H1 (cell line): ENCODE measurements around the gene ZNF213. TPM values are rescaled to one million over a fixed set of nuclear protein-coding genes. Genes with fewer than 3 reads are reported as not detected.

Source experiments
- CTCF ChIA-PET: fragments of 300-600 bp; sonication (Branson Sonifier 250); formaldehyde crosslinking; loops from one replicate; lab custom pipeline; 2021; ENCODE audit not compliant: partially characterized antibody; lab: Charles Lee
- POLR2A ChIA-PET: fragments of 300-600 bp; sonication (Branson Sonifier 250); formaldehyde crosslinking; loops from one replicate; lab custom pipeline; 2021; ENCODE audit warnings: inconsistent platforms; ENCODE audit not compliant: partially characterized antibody; lab: Charles Lee
- DNase-seq, 2 experiments: peaks; one replicate each; pipeline versions ENCODE4 v3.0.0 to v3.0.0-alpha.2; 2010 to 2022; ENCODE audit warnings: low spot score in 2 of 2, low read depth in 1 of 2, mixed read lengths in 1 of 2
- FAIRE-seq: peaks from 2 replicates; lab custom pipeline; 2011; peaks lifted over from hg19 to GRCh38; lab: Jason Lieb, UNC
- H2AFZ ChIP-seq: 2 replicates; pipeline ENCODE4 v1.8.1; 2012; ENCODE audit warnings: low read length, inconsistent platforms
- H2AK5ac ChIP-seq: 2 replicates; pipeline ENCODE4 v1.6.1; 2013; ENCODE audit warnings: low read depth, low read length
- H2BK120ac ChIP-seq: replicated peaks from 2 replicates; pipeline ENCODE3; 2013; ENCODE audit warnings: low read depth, low read length, inconsistent platforms
- H2BK12ac ChIP-seq: 2 replicates; pipeline ENCODE4 v1.6.1; 2013; ENCODE audit warnings: low read depth, low read length
- H2BK15ac ChIP-seq: 2 replicates; pipeline ENCODE4 v1.6.1; 2013; ENCODE audit warnings: low read length
- H2BK20ac ChIP-seq: 2 replicates; pipeline ENCODE4 v1.6.1; 2013; ENCODE audit warnings: low read length
- H2BK5ac ChIP-seq: 2 replicates; pipeline ENCODE4 v1.6.1; 2013; ENCODE audit warnings: low read depth, low read length
- H3K14ac ChIP-seq: 2 replicates; pipeline ENCODE4 v1.6.1; 2013; ENCODE audit warnings: inconsistent platforms; ENCODE audit not compliant: insufficient read length
- H3K18ac ChIP-seq: 2 replicates; pipeline ENCODE4 v1.6.1; 2013; ENCODE audit warnings: low read length; ENCODE audit errors: extremely low read depth
- H3K23ac ChIP-seq: 2 replicates; pipeline ENCODE4 v1.6.1; 2013; ENCODE audit warnings: inconsistent platforms; ENCODE audit not compliant: insufficient read length
- H3K23me2 ChIP-seq: 2 replicates; pipeline ENCODE4 v1.6.1; 2013; ENCODE audit warnings: low read depth, low read length
- H3K27ac ChIP-seq: 2 replicates; pipeline ENCODE4 v1.6.1; 2011; ENCODE audit warnings: low read depth, low read length, inconsistent platforms
- H3K27me3 ChIP-seq, 4 experiments: replicated peaks in 1 of 4; 1 replicate in 1 of 4; 2 replicates in 3 of 4; pipeline versions ENCODE4 v1.6.1 to v1.8.1; 2011 to 2013; ENCODE audit warnings: low read length in 3 of 4, mild to moderate bottlenecking in 3 of 4, inconsistent platforms in 2 of 4, mixed read lengths in 2 of 4, moderate library complexity in 1 of 4; ENCODE audit not compliant: control insufficient read depth in 3 of 4, insufficient read depth in 3 of 4; ENCODE audit errors: extremely low read depth in 1 of 4
- H3K36me3 ChIP-seq, 4 experiments: 2 replicates each; pipeline versions ENCODE4 v1.6.1 to v1.8.1; 2011 to 2013; ENCODE audit warnings: mild to moderate bottlenecking in 4 of 4, low read length in 3 of 4, moderate library complexity in 2 of 4, control low read depth in 1 of 4, inconsistent platforms in 1 of 4; ENCODE audit not compliant: insufficient read depth in 4 of 4, control insufficient read depth in 2 of 4
- H3K4ac ChIP-seq: replicated peaks from 2 replicates; pipeline ENCODE3; 2013; ENCODE audit warnings: low read length, low read depth, mixed read lengths, inconsistent platforms; ENCODE audit not compliant: insufficient read length
- H3K4me1 ChIP-seq, 4 experiments: replicated peaks in 1 of 4; 1 replicate in 1 of 4; 2 replicates in 3 of 4; pipeline versions ENCODE4 v1.6.1 to v1.8.1; 2011 to 2013; ENCODE audit warnings: low read length in 3 of 4, inconsistent platforms in 2 of 4, mixed read lengths in 1 of 4; ENCODE audit not compliant: insufficient read depth in 4 of 4, control insufficient read depth in 3 of 4
- H3K4me2 ChIP-seq, 2 experiments: 2 replicates each; pipeline versions ENCODE4 v1.6.1 to v1.8.1; 2011 to 2013; ENCODE audit warnings: low read depth in 2 of 2, low read length in 2 of 2, control low read depth in 1 of 2, inconsistent platforms in 1 of 2, mild to moderate bottlenecking in 1 of 2; ENCODE audit not compliant: insufficient read depth in 1 of 2
- H3K4me3 ChIP-seq, 4 experiments: fragments of 200-600, 300-600 bp in 1 of 4; sonication (generic), shearing (Covaris generic), sonication (Bioruptor Twin) in 1 of 4; 2 replicates each; pipeline versions ENCODE4 v1.5.1 to v1.8.1; 2011 to 2016; ENCODE audit warnings: low read length in 4 of 4, low read depth in 3 of 4, control low read depth in 2 of 4, inconsistent platforms in 2 of 4, mild to moderate bottlenecking in 2 of 4, mixed read lengths in 1 of 4, moderate library complexity in 1 of 4; ENCODE audit not compliant: insufficient read depth in 2 of 4; ENCODE audit errors: extremely low read depth in 1 of 4
- H3K56ac ChIP-seq: replicated peaks from 2 replicates; pipeline ENCODE3; 2013; ENCODE audit warnings: low read depth, mild to moderate bottlenecking, mixed read lengths, low read length, inconsistent platforms; ENCODE audit not compliant: insufficient read length
- H3K79me1 ChIP-seq: 2 replicates; pipeline ENCODE4 v1.6.1; 2013; ENCODE audit warnings: low read depth, low read length, control low read depth
- H3K79me2 ChIP-seq, 2 experiments: 2 replicates each; pipeline versions ENCODE4 v1.6.1 to v1.8.1; 2012 to 2013; ENCODE audit warnings: low read length in 2 of 2, mild to moderate bottlenecking in 2 of 2, inconsistent platforms in 1 of 2; ENCODE audit not compliant: insufficient read depth in 2 of 2, control insufficient read depth in 1 of 2
- H3K9ac ChIP-seq, 4 experiments: replicated peaks in 1 of 4; 1 replicate in 1 of 4; 2 replicates in 3 of 4; pipeline versions ENCODE4 v1.6.1 to v1.8.1; 2011 to 2013; ENCODE audit warnings: low read depth in 3 of 4, low read length in 3 of 4, control low read depth in 2 of 4, mild to moderate bottlenecking in 2 of 4, moderate library complexity in 2 of 4, inconsistent platforms in 1 of 4; ENCODE audit errors: extremely low read depth in 1 of 4
- H3K9me3 ChIP-seq, 2 experiments: 2 replicates each; pipeline versions ENCODE4 v1.6.1 to v1.8.1; 2012 to 2013; ENCODE audit warnings: mild to moderate bottlenecking in 2 of 2, moderate library complexity in 2 of 2, control low read depth in 1 of 2, inconsistent platforms in 1 of 2, low read depth in 1 of 2, low read length in 1 of 2, mixed read lengths in 1 of 2; ENCODE audit not compliant: insufficient read depth in 2 of 2
- H4K20me1 ChIP-seq, 2 experiments: replicated peaks in 1 of 2; 2 replicates each; pipeline versions ENCODE3 to v1.8.1; 2011 to 2013; ENCODE audit warnings: inconsistent platforms in 2 of 2, low read length in 2 of 2, mild to moderate bottlenecking in 1 of 2; ENCODE audit not compliant: insufficient read depth in 2 of 2, control insufficient read depth in 1 of 2
- H4K5ac ChIP-seq: 2 replicates; pipeline ENCODE4 v1.6.1; 2013; ENCODE audit warnings: low read length, low read depth, mixed read lengths, inconsistent platforms; ENCODE audit not compliant: insufficient read length
- H4K8ac ChIP-seq: 2 replicates; pipeline ENCODE4 v1.8.0; 2013; ENCODE audit warnings: mild to moderate bottlenecking, moderate library complexity, low read length, inconsistent platforms; ENCODE audit not compliant: insufficient read depth; ENCODE audit errors: extremely low read depth
- H4K91ac ChIP-seq: replicated peaks from 2 replicates; pipeline ENCODE3; 2013; ENCODE audit warnings: low read length, mixed read lengths, inconsistent platforms; ENCODE audit not compliant: insufficient read length
- KDM4A ChIP-seq: IDR thresholded peaks from one replicate; pipeline ENCODE4 v1.7.1; 2012; ENCODE audit warnings: low read depth, mild to moderate bottlenecking, moderate library complexity, low read length, inconsistent platforms; ENCODE audit not compliant: severe bottlenecking
- SAP30 ChIP-seq: fragments of 300-600 bp; sonication (generic); IDR thresholded peaks from 2 replicates; pipeline ENCODE4 v1.7.1; 2012; ENCODE audit warnings: low read length, moderate library complexity, mild to moderate bottlenecking, inconsistent platforms; ENCODE audit not compliant: insufficient read depth, insufficient replicate concordance
- WGBS, 2 experiments: shearing (Covaris generic) in 1 of 2; methylation state at CpG; one replicate each; pipeline versions ENCODE4 v1.1.6 to v1.1.7; 2013 to 2015; ENCODE audit warnings: low lambda C conversion rate in 2 of 2, mixed read lengths in 2 of 2, inconsistent platforms in 1 of 2, low coverage in 1 of 2, missing lambda C conversion rate in 1 of 2; ENCODE audit not compliant: insufficient replicate concordance in 2 of 2, insufficient coverage in 1 of 2, insufficient read length in 1 of 2; ENCODE audit errors: extremely low coverage in 1 of 2, missing lambda C conversion rate in 1 of 2; 5-methylcytosine and 5-hydroxymethylcytosine counted together
- polyA plus RNA-seq, 7 experiments: library from polyadenylated mRNA; depleted of rRNA in 3 of 7; stranded (reverse) in 5 of 7; unstranded in 2 of 7; fragments of >200 nt in 5 of 7; fragments of 200-250 nt in 2 of 7; gene quantifications; 1 replicate in 5 of 7; 2 replicates in 1 of 7; 4 replicates in 1 of 7; pipeline versions ENCODE4 v1.2.1 to v1.2.3, GENCODE V29; 2011 to 2013; ENCODE audit warnings: missing spikeins in 2 of 7, mixed read lengths in 2 of 7
- total RNA-seq: library from RNA; stranded (reverse); fragmentation: NEBNext Ultra II Directional; extraction: Animal tissue kit (Norgen Biotek cat#: 25700); gene quantifications from 2 replicates; pipeline ENCODE4 v1.2.1, GENCODE V29; 2021
- TF ChIP-seq, protein P1 (sequence below): IDR thresholded peaks from 2 replicates; pipeline ENCODE4 v1.6.1; 2012; ENCODE audit warnings: low read length, inconsistent platforms

ZNF213 gene
- total and polyA plus RNA-seq, 2 of the 8 experiments (the other 6 are each of a cell fraction or from before 2014, with no cell fraction given) = 1.6 to 6.9 TPM

DNA sequence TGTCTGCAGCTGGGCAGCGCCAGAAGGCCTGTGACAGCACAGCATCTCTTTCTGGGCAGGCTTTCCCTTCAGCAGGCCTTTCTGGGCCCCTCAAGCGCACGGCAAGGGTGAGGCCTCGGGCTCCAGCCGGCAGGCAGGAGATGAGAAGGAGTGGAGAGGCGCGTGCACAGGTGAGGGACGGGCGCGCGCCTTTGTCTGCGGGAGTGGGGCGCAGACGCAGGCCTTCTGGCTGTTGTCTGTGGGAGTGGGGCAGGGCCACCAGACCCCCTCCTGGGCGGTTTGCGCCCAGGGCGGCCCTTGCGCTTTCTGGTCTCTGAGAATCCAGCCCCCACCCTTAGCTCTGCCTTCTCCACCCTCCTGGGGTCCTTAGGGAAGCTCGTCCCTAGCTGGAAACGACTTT is 16.0 kb upstream of the ZNF213 start:
- DNase-seq = no peak
- CTCF ChIA-PET = interaction anchor here (0.7 to 36.8 kb wide), 5 partner anchors 14 to 842 kb away, joined by 3 to 619 read pairs (median 18); partner anchors contain the start of genes ZNF213 and ZSCAN10
- no peak overlapping the region for H3K9ac ChIP-seq
- H2BK120ac ChIP-seq = no peak overlapping the region
- TF ChIP-seq, protein P1, sequence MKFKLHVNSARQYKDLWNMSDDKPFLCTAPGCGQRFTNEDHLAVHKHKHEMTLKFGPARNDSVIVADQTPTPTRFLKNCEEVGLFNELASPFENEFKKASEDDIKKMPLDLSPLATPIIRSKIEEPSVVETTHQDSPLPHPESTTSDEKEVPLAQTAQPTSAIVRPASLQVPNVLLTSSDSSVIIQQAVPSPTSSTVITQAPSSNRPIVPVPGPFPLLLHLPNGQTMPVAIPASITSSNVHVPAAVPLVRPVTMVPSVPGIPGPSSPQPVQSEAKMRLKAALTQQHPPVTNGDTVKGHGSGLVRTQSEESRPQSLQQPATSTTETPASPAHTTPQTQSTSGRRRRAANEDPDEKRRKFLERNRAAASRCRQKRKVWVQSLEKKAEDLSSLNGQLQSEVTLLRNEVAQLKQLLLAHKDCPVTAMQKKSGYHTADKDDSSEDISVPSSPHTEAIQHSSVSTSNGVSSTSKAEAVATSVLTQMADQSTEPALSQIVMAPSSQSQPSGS = no peak
- TF ChIP-seq SAP30 (no peak), KDM4A (no peak)
- no peak overlapping the region for H2BK20ac ChIP-seq
- no peak for FAIRE-seq
- no peak overlapping the region for H3K18ac ChIP-seq
- WGBS, 2 experiments = 96% methylated on average over 18 of the region's 20 CpGs; no CpG with 5 or more reads in 1 of the 2 experiments
- H3K79me1 ChIP-seq = no peaks in the 10 kb centered on the region
- H3K4ac ChIP-seq = no peak overlapping the region
- no peak overlapping the region for H2AFZ ChIP-seq
- peaks cover 0 to 3% of the 10 kb centered on the region in 2 experiments; a peak in 2 of 4 replicates for H3K79me2 ChIP-seq
- no peak overlapping the region for H3K23ac ChIP-seq
- no peak overlapping the region for H4K8ac ChIP-seq
- no peak overlapping the region for H2BK5ac ChIP-seq
- peaks cover 3% of the 10 kb centered on the region; the same call in 1 of the 2 replicates for H3K23me2 ChIP-seq
- H3K4me3 ChIP-seq = no peak overlapping the region
- peaks cover 0 to 27% (median 16%) of the 10 kb centered on the region in 4 experiments; a peak in 7 of 8 replicates for H3K36me3 ChIP-seq
- H2AK5ac ChIP-seq = no peak overlapping the region
- no peak overlapping the region for H3K27ac ChIP-seq
- no peak overlapping the region for H3K14ac ChIP-seq
- H3K4me2 ChIP-seq = no peak overlapping the region
- H3K27me3 ChIP-seq = no peaks in the 10 kb centered on the region
- no peaks in the 10 kb centered on the region for H3K9me3 ChIP-seq
- H2BK15ac ChIP-seq = no peak overlapping the region
- H4K5ac ChIP-seq = no peak overlapping the region
- H3K4me1 ChIP-seq = peaks cover 0 to 6% (median 1%) of the 10 kb centered on the region in 4 experiments; a peak in 2 of 7 replicates
- H3K56ac ChIP-seq = no peak overlapping the region
- H4K91ac ChIP-seq = no peak overlapping the region
- POLR2A ChIA-PET = interaction anchor here (1.0 to 7.2 kb wide), 4 partner anchors 9 to 98 kb away, joined by 3 to 168 read pairs (median 24); partner anchors contain the start of genes TNFRSF12A and ZSCAN10
- H4K20me1 ChIP-seq = peaks cover 0 to 10% of the 10 kb centered on the region in 2 experiments
- no peak overlapping the region for H2BK12ac ChIP-seq
